IMR-90 (cell line): Measurements from ENCODE around the gene CACNB2. TPM values are rescaled to one million over a fixed set of nuclear protein-coding genes. Genes with fewer than 3 reads are reported as not detected.

ENCODE experiments used
- ATAC-seq: fragments of 200-7000 bp; cut with Tn5 transposase; 2 replicates; pipeline ENCODE4 v1.9.1; 2020; ENCODE audit warnings: low read depth, mild to moderate bottlenecking, moderate library complexity
- BruUV-seq: library from RNA; stranded (reverse); fragments of 400-500 nt; replicated peaks from 2 replicates; lab custom pipeline; 2021; lab: Mats Ljungman, UMichigan
- CTCF ChIA-PET: fragments of 300-600 bp; formaldehyde crosslinking; extraction: SDS; loops from one replicate; lab custom pipeline; 2021; ENCODE audit warnings: antibody characterized with exemption; lab: Yijun Ruan, JAX
- POLR2A ChIA-PET: fragments of 300-600 bp; sonication (Branson Sonifier 250); formaldehyde crosslinking; loops from one replicate; lab custom pipeline; 2022; ENCODE audit warnings: antibody characterized with exemption; ENCODE audit not compliant: unreplicated experiment; lab: Charles Lee
- DNase-seq: peaks from one replicate; pipeline ENCODE4 v3.0.0; 2013
- H2AFZ ChIP-seq: replicated peaks from 2 replicates; pipeline ENCODE3; 2013; ENCODE audit warnings: low read length, mild to moderate bottlenecking; ENCODE audit not compliant: poor library complexity
- H2AK5ac ChIP-seq: 2 replicates; pipeline ENCODE4 v1.6.1; 2013; ENCODE audit warnings: low read depth, low read length, inconsistent platforms
- H2AK9ac ChIP-seq: replicated peaks from 2 replicates; pipeline ENCODE3; 2013; ENCODE audit warnings: mild to moderate bottlenecking, low read depth, low read length, moderate library complexity; ENCODE audit not compliant: poor library complexity
- H2BK120ac ChIP-seq: 2 replicates; pipeline ENCODE4 v1.6.1; 2013; ENCODE audit warnings: low read depth, low read length, inconsistent platforms
- H2BK15ac ChIP-seq: 3 replicates; pipeline ENCODE4 v1.6.1; 2013; ENCODE audit warnings: low read depth, low read length, inconsistent platforms
- H2BK20ac ChIP-seq: 2 replicates; pipeline ENCODE4 v1.6.1; 2013; ENCODE audit warnings: low read depth, mild to moderate bottlenecking, inconsistent platforms, low read length, moderate library complexity
- H2BK5ac ChIP-seq: 2 replicates; pipeline ENCODE4 v1.6.1; 2013; ENCODE audit warnings: mild to moderate bottlenecking, low read depth, low read length, inconsistent platforms; ENCODE audit not compliant: poor library complexity, severe bottlenecking
- H3K14ac ChIP-seq: replicated peaks from 2 replicates; pipeline ENCODE4 v1.6.1; 2013; ENCODE audit warnings: low read depth, low read length, inconsistent platforms
- H3K18ac ChIP-seq: 2 replicates; pipeline ENCODE4 v1.6.1; 2013; ENCODE audit warnings: low read depth, low read length, control low read depth
- H3K23ac ChIP-seq: 2 replicates; pipeline ENCODE4 v1.6.1; 2013; ENCODE audit warnings: low read depth, low read length, inconsistent platforms
- H3K27ac ChIP-seq: 2 replicates; pipeline ENCODE4 v1.5.1; 2013; ENCODE audit warnings: mild to moderate bottlenecking, control low read depth, low read length; ENCODE audit not compliant: insufficient read depth
- H3K27me3 ChIP-seq: 2 replicates; pipeline ENCODE4 v1.6.1; 2013; ENCODE audit warnings: low read length; ENCODE audit not compliant: control insufficient read depth, insufficient read depth
- H3K36me3 ChIP-seq: 2 replicates; pipeline ENCODE4 v1.6.1; 2013; ENCODE audit warnings: low read length, mixed read lengths; ENCODE audit not compliant: control insufficient read depth, insufficient read depth
- H3K4ac ChIP-seq: 2 replicates; pipeline ENCODE4 v1.6.1; 2013; ENCODE audit warnings: low read depth, low read length, inconsistent platforms
- H3K4me1 ChIP-seq: 2 replicates; pipeline ENCODE4 v1.6.1; 2013; ENCODE audit warnings: low read length, mixed read lengths; ENCODE audit not compliant: control insufficient read depth, insufficient read depth
- H3K4me2 ChIP-seq: 2 replicates; pipeline ENCODE4 v1.6.1; 2013; ENCODE audit warnings: low read depth, mild to moderate bottlenecking, control low read depth, low read length, moderate library complexity
- H3K4me3 ChIP-seq: 2 replicates; pipeline ENCODE4 v1.5.1; 2013; ENCODE audit warnings: low read depth, mild to moderate bottlenecking, control low read depth, low read length, moderate library complexity; ENCODE audit not compliant: insufficient read depth
- H3K56ac ChIP-seq: 2 replicates; pipeline ENCODE4 v1.6.1; 2013; ENCODE audit warnings: low read length, inconsistent platforms; ENCODE audit not compliant: insufficient read depth; ENCODE audit errors: extremely low read depth
- H3K79me1 ChIP-seq, 2 experiments: 2 replicates each; pipeline ENCODE4 v1.6.1; 2013; ENCODE audit warnings: low read length in 2 of 2, inconsistent platforms in 1 of 2, low read depth in 1 of 2
- H3K9ac ChIP-seq: 2 replicates; pipeline ENCODE4 v1.6.1; 2013; ENCODE audit warnings: low read depth, low read length, control low read depth
- H3K9me1 ChIP-seq: 2 replicates; pipeline ENCODE4 v1.6.1; 2013; ENCODE audit warnings: low read length, inconsistent platforms; ENCODE audit not compliant: insufficient read depth
- H3K9me3 ChIP-seq: 2 replicates; pipeline ENCODE4 v1.6.1; 2013; ENCODE audit warnings: low read length; ENCODE audit not compliant: control insufficient read depth, insufficient read depth
- H4K20me1 ChIP-seq: 2 replicates; pipeline ENCODE4 v1.6.1; 2013; ENCODE audit warnings: low read length, inconsistent platforms; ENCODE audit not compliant: insufficient read depth
- H4K5ac ChIP-seq: 2 replicates; pipeline ENCODE4 v1.6.1; 2013; ENCODE audit warnings: mild to moderate bottlenecking, low read depth, low read length, control low read depth
- H4K8ac ChIP-seq, 2 experiments: 2 replicates each; pipeline ENCODE4 v1.6.1; 2013; ENCODE audit warnings: low read depth in 2 of 2, low read length in 2 of 2, control low read depth in 1 of 2, inconsistent platforms in 1 of 2
- H4K91ac ChIP-seq: 2 replicates; pipeline ENCODE4 v1.6.1; 2013; ENCODE audit warnings: low read depth, low read length, inconsistent platforms; ENCODE audit not compliant: insufficient read depth
- BHLHE40 ChIP-seq: fragments of 150-350 bp; IDR thresholded peaks from 2 replicates; pipeline ENCODE4 v1.6.1; 2016; ENCODE audit warnings: mild to moderate bottlenecking, low read depth, low read length
- CEBPB ChIP-seq: IDR thresholded peaks from 2 replicates; pipeline ENCODE4 v1.6.1; 2012; ENCODE audit warnings: low read depth, low read length, improper control_type of control experiment
- CHD1 ChIP-seq: IDR thresholded peaks from 2 replicates; pipeline ENCODE4 v1.6.1; 2012; ENCODE audit warnings: low read depth, low read length, improper control_type of control experiment
- ELK1 ChIP-seq: fragments of 150-350 bp; IDR thresholded peaks from 2 replicates; pipeline ENCODE4 v1.6.1; 2016; ENCODE audit warnings: low read depth, mild to moderate bottlenecking, low read length, moderate library complexity, borderline replicate concordance
- FOS ChIP-seq: fragments of 150-350 bp; IDR thresholded peaks from 2 replicates; pipeline ENCODE4 v1.6.1; 2016; ENCODE audit warnings: low read depth, low read length
- MAFK ChIP-seq: IDR thresholded peaks from 2 replicates; pipeline ENCODE4 v1.6.1; 2012; ENCODE audit warnings: low read depth, low read length, improper control_type of control experiment
- MAZ ChIP-seq: IDR thresholded peaks from 2 replicates; pipeline ENCODE4 v1.6.1; 2012; ENCODE audit warnings: low read depth, mild to moderate bottlenecking, low read length, improper control_type of control experiment, moderate library complexity, borderline replicate concordance
- MXI1 ChIP-seq: IDR thresholded peaks from 2 replicates; pipeline ENCODE4 v1.6.1; 2012; ENCODE audit warnings: low read depth, mild to moderate bottlenecking, low read length, moderate library complexity, borderline replicate concordance
- NFE2L2 ChIP-seq: fragments of 150-350 bp; IDR thresholded peaks from 2 replicates; pipeline ENCODE4 v1.6.1; 2016; ENCODE audit warnings: low read depth, mild to moderate bottlenecking, low read length
- POLR2A ChIP-seq: IDR thresholded peaks from 2 replicates; pipeline ENCODE4 v1.6.1; 2012; ENCODE audit warnings: mild to moderate bottlenecking, low read depth, low read length
- RAD21 ChIP-seq: IDR thresholded peaks from 2 replicates; pipeline ENCODE4 v1.6.1; 2012; ENCODE audit warnings: low read length, improper control_type of control experiment
- RCOR1 ChIP-seq: IDR thresholded peaks from 2 replicates; pipeline ENCODE4 v1.6.1; 2012; ENCODE audit warnings: mild to moderate bottlenecking, low read length, improper control_type of control experiment; ENCODE audit not compliant: insufficient replicate concordance
- RFX5 ChIP-seq: IDR thresholded peaks from 2 replicates; pipeline ENCODE4 v1.8.0; 2012; ENCODE audit warnings: low read depth, mild to moderate bottlenecking, low read length, moderate library complexity
- SMC3 ChIP-seq: fragments of 150-350 bp; IDR thresholded peaks from 2 replicates; pipeline ENCODE4 v1.6.1; 2016; ENCODE audit warnings: low read depth, mild to moderate bottlenecking, antibody characterized with exemption, low read length, moderate library complexity
- WGBS, 2 experiments: methylation state at CpG; one replicate each; pipeline versions ENCODE4 v1.1.5 to v1.1.7; 2013; ENCODE audit warnings: missing lambda C conversion rate in 2 of 2; ENCODE audit not compliant: insufficient read length in 1 of 2; ENCODE audit errors: extremely low coverage in 2 of 2; 5-methylcytosine and 5-hydroxymethylcytosine counted together
- dilution Hi-C: fragments of 300-500 bp; cut with HindIII; formaldehyde crosslinking; loops from one replicate; pipeline ENCODE4 v1.14.3; 2018; ENCODE audit warnings: low sequenced_read_pairs; ENCODE audit not compliant: unreplicated experiment
- in situ Hi-C: fragments of 300-500 bp; cut with MboI; formaldehyde crosslinking; loops from 3 replicates; pipeline ENCODE4 v1.14.3; 2019; ENCODE audit warnings: low sequenced_read_pairs, inconsistent platforms, mixed read lengths
- intact Hi-C: fragments of 100-400 bp; cut with micrococcal nuclease; formaldehyde crosslinking; loops from 2 replicates; pipeline ENCODE4 v1.10.0; 2022
- polyA plus RNA-seq, 3 experiments: library from polyadenylated mRNA; depleted of rRNA; stranded (reverse); fragments of >200 nt; gene quantifications; 2 replicates each; pipeline ENCODE4 v1.2.3, GENCODE V29; 2012; ENCODE audit warnings: low replicate concordance in 1 of 3
- total RNA-seq: library from RNA; depleted of rRNA; stranded (reverse); fragments of >200 nt; gene quantifications from 2 replicates; pipeline ENCODE4 v1.2.3, GENCODE V29; 2012
- TF ChIP-seq, protein P1 (sequence below): conservative IDR thresholded peaks from 2 replicates; pipeline ENCODE4 v1.5.1; 2012; ENCODE audit warnings: mild to moderate bottlenecking, low read depth, low read length, improper control_type of control experiment
- TF ChIP-seq, protein P2 (sequence below): fragments of 150-350 bp; IDR thresholded peaks from 2 replicates; pipeline ENCODE4 v1.6.1; 2017; ENCODE audit warnings: mild to moderate bottlenecking, antibody characterized with exemption, low read length, low read depth

The CACNB2 gene
- total and polyA plus RNA-seq, 2 of the 4 experiments (the other 2 are of a cell fraction) = 0.36 TPM

- H2AK5ac ChIP-seq = no peak overlapping the region
- H2AFZ ChIP-seq = no peak overlapping the region
- ChIA-PET CTCF (no interaction called here), POLR2A (no interaction called here)
- no peak overlapping the region for H3K23ac ChIP-seq
- H3K79me1 ChIP-seq = no peaks in the 10 kb centered on the region
- no peak overlapping the region for H3K4me3 ChIP-seq
- H4K91ac ChIP-seq = no peak overlapping the region
- H3K27ac ChIP-seq = no peak overlapping the region
- no peak overlapping the region for H3K56ac ChIP-seq
- TF ChIP-seq, protein P1, sequence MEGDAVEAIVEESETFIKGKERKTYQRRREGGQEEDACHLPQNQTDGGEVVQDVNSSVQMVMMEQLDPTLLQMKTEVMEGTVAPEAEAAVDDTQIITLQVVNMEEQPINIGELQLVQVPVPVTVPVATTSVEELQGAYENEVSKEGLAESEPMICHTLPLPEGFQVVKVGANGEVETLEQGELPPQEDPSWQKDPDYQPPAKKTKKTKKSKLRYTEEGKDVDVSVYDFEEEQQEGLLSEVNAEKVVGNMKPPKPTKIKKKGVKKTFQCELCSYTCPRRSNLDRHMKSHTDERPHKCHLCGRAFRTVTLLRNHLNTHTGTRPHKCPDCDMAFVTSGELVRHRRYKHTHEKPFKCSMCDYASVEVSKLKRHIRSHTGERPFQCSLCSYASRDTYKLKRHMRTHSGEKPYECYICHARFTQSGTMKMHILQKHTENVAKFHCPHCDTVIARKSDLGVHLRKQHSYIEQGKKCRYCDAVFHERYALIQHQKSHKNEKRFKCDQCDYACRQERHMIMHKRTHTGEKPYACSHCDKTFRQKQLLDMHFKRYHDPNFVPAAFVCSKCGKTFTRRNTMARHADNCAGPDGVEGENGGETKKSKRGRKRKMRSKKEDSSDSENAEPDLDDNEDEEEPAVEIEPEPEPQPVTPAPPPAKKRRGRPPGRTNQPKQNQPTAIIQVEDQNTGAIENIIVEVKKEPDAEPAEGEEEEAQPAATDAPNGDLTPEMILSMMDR = no peak
- no peak for TF ChIP-seq CEBPB
- no peak for TF ChIP-seq ELK1
- no peak for TF ChIP-seq RCOR1
- TF ChIP-seq BHLHE40 = no peak
- TF ChIP-seq, protein P2, sequence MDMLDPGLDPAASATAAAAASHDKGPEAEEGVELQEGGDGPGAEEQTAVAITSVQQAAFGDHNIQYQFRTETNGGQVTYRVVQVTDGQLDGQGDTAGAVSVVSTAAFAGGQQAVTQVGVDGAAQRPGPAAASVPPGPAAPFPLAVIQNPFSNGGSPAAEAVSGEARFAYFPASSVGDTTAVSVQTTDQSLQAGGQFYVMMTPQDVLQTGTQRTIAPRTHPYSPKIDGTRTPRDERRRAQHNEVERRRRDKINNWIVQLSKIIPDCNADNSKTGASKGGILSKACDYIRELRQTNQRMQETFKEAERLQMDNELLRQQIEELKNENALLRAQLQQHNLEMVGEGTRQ = no peak
- no peak for TF ChIP-seq FOS
- no peak for TF ChIP-seq SMC3
- TF ChIP-seq RAD21 = no peak
- TF ChIP-seq MAZ = no peak
- TF ChIP-seq POLR2A = no peak
- TF ChIP-seq CHD1 = no peak
- no peak for TF ChIP-seq RFX5
- TF ChIP-seq MAFK = no peak
- no peak for TF ChIP-seq NFE2L2
- TF ChIP-seq MXI1 = no peak
- H4K8ac ChIP-seq = no peak overlapping the region
- peaks cover 2% of the 10 kb centered on the region; the same call in 1 of the 2 replicates for H3K4me1 ChIP-seq
- WGBS, 2 experiments = no CpG with 5 or more reads among the region's 3 CpGs
- H2AK9ac ChIP-seq = no peak overlapping the region
- H3K4ac ChIP-seq = no peak overlapping the region
- no peak overlapping the region for H3K18ac ChIP-seq
- no peaks in the 10 kb centered on the region for H3K36me3 ChIP-seq
- H3K9ac ChIP-seq = no peak overlapping the region
- in situ Hi-C loops (no loop called here), dilution Hi-C loops (no loop called here), intact Hi-C loops (no loop called here)
- no peak overlapping the region for H2BK120ac ChIP-seq
- H4K5ac ChIP-seq = no peak overlapping the region
- H2BK15ac ChIP-seq = no peak overlapping the region
- H3K4me2 ChIP-seq = no peak overlapping the region
- no peak overlapping the region for H2BK20ac ChIP-seq
- H3K14ac ChIP-seq = no peak overlapping the region
- no peak overlapping the region for H2BK5ac ChIP-seq
- no peaks in the 10 kb centered on the region for H3K9me1 ChIP-seq
- H3K9me3 ChIP-seq = no peaks in the 10 kb centered on the region
- DNase-seq = no peak
- H4K20me1 ChIP-seq = no peaks in the 10 kb centered on the region
- peaks cover 7% of the 10 kb centered on the region for H3K27me3 ChIP-seq
- no TSS peak for BruUV-seq
- no peak for ATAC-seq
Measured at GRCh38 chr10:18268005-18268404, 127.8 kb downstream of the CACNB2 start.
